C4-2B (cell line): ENCODE measurements around the gene MAP7D3.

Experiments
- H3K27ac ChIP-seq: fragments of 450-650 bp; 2 replicates; pipeline ENCODE4 v1.5.1; 2017
- CTCF ChIP-seq: fragments of 450-650 bp; conservative IDR thresholded peaks from 2 replicates; pipeline ENCODE4 v1.5.1; 2017; ENCODE audit warnings: mild to moderate bottlenecking
- ZFX ChIP-seq: fragments of 450-650 bp; IDR thresholded peaks from 2 replicates; pipeline ENCODE4 v1.6.1; 2017

MAP7D3 gene

GRCh38 chrX:136237074-136237473, 14.1 kb downstream of the MAP7D3 start:
- TF ChIP-seq ZFX (no peak), CTCF (no peak)
- H3K27ac ChIP-seq: no peak overlapping the region

GRCh38 chrX:136228839-136229207, 22.4 kb downstream of the MAP7D3 start:
- TF ChIP-seq CTCF (no peak), ZFX (no peak)
- H3K27ac ChIP-seq: no peak overlapping the region

DNA sequence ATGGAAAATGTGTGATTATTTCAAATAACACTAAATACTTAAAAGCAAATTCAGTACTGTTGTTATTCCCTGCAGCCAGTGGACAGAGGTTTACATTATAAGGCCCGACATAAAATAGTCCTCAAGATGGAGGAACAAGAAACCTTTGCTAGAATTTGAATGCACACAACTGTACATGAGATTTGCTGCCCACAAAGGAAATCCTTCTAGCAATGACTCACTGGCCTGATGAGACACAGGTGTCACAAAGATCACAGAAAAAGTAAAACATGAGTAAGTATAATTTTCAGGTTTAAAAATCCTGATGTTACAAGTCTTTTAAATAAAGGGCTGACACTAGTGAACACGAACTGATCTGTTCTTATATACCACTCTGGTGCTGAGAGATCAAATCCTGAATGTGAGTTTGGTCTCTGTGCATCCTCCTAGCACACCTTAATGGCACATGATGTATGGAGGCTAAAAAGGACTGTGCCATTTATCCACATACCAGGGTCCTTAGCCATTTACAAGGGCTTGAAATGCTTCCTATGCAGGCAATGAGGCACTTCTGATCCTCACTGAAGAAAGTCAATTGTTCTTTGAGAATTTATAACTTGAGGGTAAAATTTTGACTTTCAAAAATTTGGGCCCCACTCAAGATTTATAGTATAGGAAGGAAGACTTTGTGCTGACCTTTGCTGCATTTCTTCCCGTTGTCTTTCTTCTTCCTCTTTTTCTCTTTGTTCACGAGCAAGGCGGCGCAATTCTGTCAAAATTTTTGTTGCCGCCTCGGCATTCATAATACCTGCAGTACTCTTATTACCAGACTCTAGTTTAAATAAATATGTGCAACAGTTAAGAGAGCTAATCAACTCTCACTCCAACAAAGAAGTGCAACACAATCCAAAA, 23.0 kb downstream of the MAP7D3 start:
- TF ChIP-seq ZFX (no peak), CTCF (no peak)
- no peak overlapping the region for H3K27ac ChIP-seq

DNA sequence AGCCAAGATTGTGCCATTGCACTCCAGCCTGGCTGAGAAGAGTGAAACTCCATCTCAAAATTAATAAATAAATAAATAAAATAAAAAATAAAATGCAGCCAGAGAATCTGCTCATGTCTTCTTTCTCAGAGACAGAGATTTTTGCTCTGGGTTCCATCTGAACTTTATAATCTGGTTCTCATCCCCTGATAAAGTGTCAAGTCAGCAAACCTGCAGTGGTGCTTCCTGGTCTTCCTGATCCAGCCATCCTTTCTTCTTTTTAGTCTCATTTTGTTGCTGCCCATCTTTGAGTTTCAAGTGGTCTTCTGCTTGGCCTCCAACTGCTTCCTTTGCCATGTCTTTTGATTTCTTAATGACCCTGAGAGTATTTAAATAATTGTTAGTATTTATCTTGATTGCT, 24.1 kb downstream of the MAP7D3 start:
- no peak overlapping the region for H3K27ac ChIP-seq
- TF ChIP-seq ZFX: no peak
- TF ChIP-seq CTCF: no peak

DNA sequence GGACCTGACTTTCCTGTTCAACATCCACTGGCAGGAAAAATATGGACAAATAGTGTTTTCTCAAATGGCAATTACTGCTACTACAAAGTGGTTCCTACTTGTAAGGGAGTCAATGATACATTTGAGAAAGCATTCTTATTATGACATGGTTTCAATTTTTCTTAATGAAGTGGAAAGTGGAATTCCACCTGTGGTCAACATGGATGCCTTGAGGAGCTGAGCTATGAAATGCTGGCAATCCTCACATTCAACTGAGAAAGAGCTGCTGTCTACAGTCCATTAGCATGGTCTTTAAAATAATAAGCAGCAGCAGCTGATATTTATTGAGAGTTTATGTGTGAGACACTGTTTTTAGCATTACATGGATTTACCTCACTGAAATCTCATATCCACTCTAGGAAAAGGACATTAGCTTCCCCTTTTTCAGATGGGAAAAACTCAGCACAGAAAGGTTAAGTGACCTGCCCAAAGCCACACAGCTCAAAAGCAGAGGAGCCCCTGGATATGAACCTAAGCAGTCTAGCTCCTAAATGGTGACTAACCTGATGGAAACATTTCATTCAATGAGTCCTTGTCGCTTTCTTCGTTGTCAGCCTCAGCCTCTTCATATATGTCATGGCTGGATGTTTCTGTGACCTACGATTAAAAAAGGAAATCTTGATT, 29.2 kb downstream of the MAP7D3 start:
- TF ChIP-seq ZFX (no peak), CTCF (no peak)
- no peak overlapping the region for H3K27ac ChIP-seq

DNA sequence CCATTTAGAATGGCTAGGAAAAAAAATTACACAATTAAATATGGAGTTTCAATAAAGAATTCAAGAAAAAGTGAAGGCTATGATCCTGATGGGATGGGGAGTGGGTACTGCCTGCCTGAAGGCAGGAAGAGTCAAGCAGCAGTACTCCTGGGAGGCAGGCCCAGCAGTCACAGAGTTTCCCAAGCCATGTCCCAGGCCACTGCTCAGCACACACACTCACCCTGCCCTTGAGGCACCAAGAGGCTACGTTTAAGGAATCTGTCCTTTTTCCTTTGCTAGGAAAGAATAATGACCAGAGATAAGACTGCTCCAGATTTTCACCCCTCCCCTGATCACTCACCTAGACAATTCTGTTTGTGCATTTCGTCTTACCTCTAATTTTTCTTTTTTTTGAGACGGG, 30.2 kb downstream of the MAP7D3 start:
- TF ChIP-seq CTCF (no peak), ZFX (no peak)
- H3K27ac ChIP-seq: no peak overlapping the region

- H3K27ac ChIP-seq: no peak overlapping the region
- TF ChIP-seq ZFX: no peak
- no peak for TF ChIP-seq CTCF
Measured at GRCh38 chrX:136220540-136220939, 30.7 kb downstream of the MAP7D3 start.
